Thymus (tissue), 11 donors: ENCODE data around the gene TTC7B. TPM values are rescaled to one million over a fixed set of nuclear protein-coding genes. Genes with fewer than 3 reads are reported as not detected.
"Not testable (repeated sequence)": the region's sequence is repeated elsewhere in the genome, so short reads cannot be mapped to it uniquely, and the experiment has no call there.

Experiments used
- DNase-seq, 9 donors: peaks; one replicate each; pipeline ENCODE4 v3.0.0-alpha.2; 2013; ENCODE audit warnings: low spot score in 9 of 9, low read depth in 6 of 9, missing footprints in 1 of 9
- H3K27ac ChIP-seq, 2 donors: one replicate each; pipeline ENCODE4 v1.5.1; 2013; ENCODE audit warnings: control low read depth in 1 of 2, low read depth in 1 of 2, low read length in 1 of 2, mild to moderate bottlenecking in 1 of 2, moderate library complexity in 1 of 2
- H3K27me3 ChIP-seq, 2 donors: one replicate each; pipeline ENCODE4 v1.5.1; 2013; ENCODE audit warnings: low read length in 1 of 2; ENCODE audit not compliant: control insufficient read depth in 2 of 2, insufficient read depth in 1 of 2
- H3K36me3 ChIP-seq, 2 donors: one replicate each; pipeline ENCODE4 v1.5.1; 2013; ENCODE audit warnings: low read length in 1 of 2, mild to moderate bottlenecking in 1 of 2, moderate library complexity in 1 of 2; ENCODE audit not compliant: control insufficient read depth in 2 of 2, insufficient read depth in 2 of 2
- H3K4me1 ChIP-seq, 2 donors: one replicate each; pipeline ENCODE4 v1.5.1; 2013; ENCODE audit warnings: low read length in 2 of 2; ENCODE audit not compliant: control insufficient read depth in 2 of 2, insufficient read depth in 2 of 2
- H3K4me3 ChIP-seq, 2 donors: one replicate each; pipeline ENCODE4 v1.5.1; 2013; ENCODE audit warnings: low read length in 2 of 2, control low read depth in 1 of 2, mild to moderate bottlenecking in 1 of 2
- H3K9me3 ChIP-seq, 2 donors: one replicate each; pipeline ENCODE4 v1.5.1; 2013; ENCODE audit warnings: low read length in 1 of 2, mild to moderate bottlenecking in 1 of 2; ENCODE audit not compliant: control insufficient read depth in 2 of 2, insufficient read depth in 1 of 2
- WGBS: extraction: QIAGEN DNeasy Blood & Tissue Kit; methylation state at CpG from one replicate; pipeline ENCODE4 v1.1.7; 2013; 5-methylcytosine and 5-hydroxymethylcytosine counted together
- polyA plus RNA-seq: library from polyadenylated mRNA; stranded (reverse); fragments of 200-250 nt; gene quantifications from one replicate; pipeline ENCODE4 v1.2.3, GENCODE V29; 2013
- total RNA-seq: library from RNA; stranded (reverse); fragments of 120-200 nt; gene quantifications from one replicate; pipeline ENCODE4 v1.2.4, GENCODE V29; 2013
- donor health status: healthy.

TTC7B gene
- total and polyA plus RNA-seq, 2 donors: 3.2 to 5.6 TPM

DNA sequence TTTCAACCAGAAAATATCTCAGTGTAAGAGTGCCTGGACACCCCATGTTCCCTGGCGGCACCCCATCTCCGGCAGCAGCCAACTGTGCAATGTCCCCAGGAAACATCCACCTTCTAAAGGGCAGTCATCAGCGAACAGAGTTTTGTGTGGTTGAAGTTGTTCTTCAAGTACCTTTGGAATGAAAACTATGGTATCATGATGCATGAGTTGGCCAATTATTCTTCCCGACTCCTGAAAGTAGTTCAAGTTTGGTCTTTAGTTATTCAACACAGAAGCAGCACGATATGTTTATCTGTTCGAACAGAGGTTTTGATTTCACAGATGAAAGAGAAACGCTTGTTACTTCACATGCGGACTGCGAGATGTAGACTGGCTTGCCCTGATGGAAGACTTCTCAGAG, 21.1 kb upstream of the TTC7B start:
- H3K27me3 ChIP-seq: peaks cover 0 to 7% of the 10 kb centered on the region in 2 donors
- DNase-seq: no peak
- H3K4me1 ChIP-seq: peaks cover 5 to 10% of the 10 kb centered on the region in 2 donors
- 97% methylated on average over 9 of the region's 9 CpGs for WGBS
- no peaks in the 10 kb centered on the region for H3K36me3 ChIP-seq
- no peak overlapping the region for H3K4me3 ChIP-seq
- no peak overlapping the region for H3K27ac ChIP-seq
- H3K9me3 ChIP-seq: no peaks in the 10 kb centered on the region

DNA sequence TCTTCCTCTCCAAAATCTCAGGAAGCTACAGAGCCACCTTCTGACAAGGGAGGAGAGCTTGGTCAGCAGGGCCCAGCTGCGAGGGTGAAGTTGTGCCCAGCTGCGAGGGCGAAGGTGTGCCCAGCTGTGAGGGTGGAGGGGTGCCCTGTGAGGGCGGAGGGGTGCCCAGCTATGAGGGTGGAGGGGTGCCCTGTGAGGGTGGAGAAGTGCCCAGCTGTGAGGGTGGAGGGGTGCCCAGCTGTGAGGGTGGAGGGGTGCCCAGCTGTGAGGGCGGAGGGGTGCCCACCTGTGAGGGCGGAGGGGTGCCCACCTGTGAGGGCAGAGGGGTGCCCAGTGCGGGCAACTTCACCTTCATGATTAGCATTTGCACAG, 20.4 kb upstream of the TTC7B start:
- Histone ChIP-seq H3K36me3 (no peaks in the 10 kb centered on the region), H3K4me3 (no peak overlapping the region), H3K27ac (no peak overlapping the region), H3K27me3 (peaks cover 0 to 10% of the 10 kb centered on the region in 2 donors), H3K9me3 (no peaks in the 10 kb centered on the region), H3K4me1 (peaks cover 5 to 10% of the 10 kb centered on the region in 2 donors)
- DNase-seq: no peak
- 49% methylated on average over 7 of the region's 7 CpGs for WGBS

DNA sequence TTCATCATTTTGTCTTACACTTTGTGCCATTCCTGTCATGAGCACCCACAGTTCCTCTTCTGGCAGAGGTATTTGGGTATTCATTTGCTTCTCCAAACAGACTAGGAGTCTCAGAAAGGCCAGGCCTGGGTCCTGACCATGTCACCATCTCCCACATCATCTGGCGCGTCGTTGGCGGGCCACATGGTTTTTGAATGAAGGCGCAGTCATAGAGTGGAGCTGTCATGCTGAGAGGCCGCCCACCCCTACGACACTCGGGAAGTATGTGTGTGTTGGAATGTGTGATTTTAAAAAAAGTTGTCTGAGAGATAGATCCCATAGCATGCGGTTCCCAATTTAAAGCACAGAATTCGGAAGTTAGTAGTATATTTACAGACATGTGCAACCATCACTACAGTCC, 15.6 kb upstream of the TTC7B start:
- no peak overlapping the region for H3K4me3 ChIP-seq
- H3K36me3 ChIP-seq: no peaks in the 10 kb centered on the region
- H3K27me3 ChIP-seq: peaks cover 0 to 7% of the 10 kb centered on the region in 2 donors
- H3K4me1 ChIP-seq: peaks cover 16 to 31% of the 10 kb centered on the region in 2 donors
- peaks cover 3 to 6% of the 10 kb centered on the region in 2 donors for H3K9me3 ChIP-seq
- no peak for DNase-seq
- 97% methylated on average over 10 of the region's 10 CpGs for WGBS
- no peak overlapping the region for H3K27ac ChIP-seq

DNA sequence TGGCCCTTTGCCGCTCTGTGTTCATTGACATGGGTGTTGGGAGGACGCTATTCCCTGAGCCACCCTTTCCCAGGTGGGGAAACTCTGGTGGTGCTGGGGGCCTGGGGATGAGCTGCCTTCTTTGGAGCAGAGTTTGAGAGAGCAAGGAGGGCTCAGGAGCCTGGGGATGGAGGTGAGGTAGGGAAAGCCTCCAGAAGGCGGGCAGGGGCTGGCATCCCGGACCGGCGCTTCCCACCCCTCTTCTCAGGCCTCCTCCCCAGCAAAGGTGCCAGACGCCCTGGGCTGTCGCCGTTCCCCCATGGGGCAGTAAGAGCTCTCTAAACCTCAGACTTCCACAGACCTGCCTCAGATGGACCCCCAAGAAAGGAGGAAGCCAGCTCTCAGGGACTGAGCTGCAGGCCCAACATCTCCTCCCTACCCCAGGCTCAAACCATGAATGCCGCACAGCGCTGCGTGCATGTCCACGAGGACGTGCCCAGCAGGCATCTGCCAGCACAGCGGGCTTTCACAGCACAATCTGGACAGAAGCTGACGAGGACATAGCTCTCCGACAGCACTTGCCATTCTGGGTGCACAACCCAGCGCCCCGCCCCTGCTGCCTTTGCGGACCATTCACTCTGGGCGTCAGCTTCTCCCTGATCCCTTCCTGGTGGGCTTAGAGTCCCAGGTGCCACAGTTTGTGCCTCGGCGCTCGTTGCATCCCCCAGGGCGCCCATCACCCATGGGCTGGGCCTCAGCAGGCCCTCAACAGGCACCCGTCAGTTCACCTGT, 14.9 kb upstream of the TTC7B start:
- Histone ChIP-seq H3K4me3 (no peak overlapping the region), H3K4me1 (peaks cover 11 to 24% of the 10 kb centered on the region in 2 donors), H3K9me3 (peaks cover 3 to 6% of the 10 kb centered on the region in 2 donors), H3K36me3 (no peaks in the 10 kb centered on the region), H3K27me3 (peaks cover 0 to 4% of the 10 kb centered on the region in 2 donors), H3K27ac (no peak overlapping the region)
- WGBS: 97% methylated on average over 26 of the region's 26 CpGs
- no peak for DNase-seq

DNA sequence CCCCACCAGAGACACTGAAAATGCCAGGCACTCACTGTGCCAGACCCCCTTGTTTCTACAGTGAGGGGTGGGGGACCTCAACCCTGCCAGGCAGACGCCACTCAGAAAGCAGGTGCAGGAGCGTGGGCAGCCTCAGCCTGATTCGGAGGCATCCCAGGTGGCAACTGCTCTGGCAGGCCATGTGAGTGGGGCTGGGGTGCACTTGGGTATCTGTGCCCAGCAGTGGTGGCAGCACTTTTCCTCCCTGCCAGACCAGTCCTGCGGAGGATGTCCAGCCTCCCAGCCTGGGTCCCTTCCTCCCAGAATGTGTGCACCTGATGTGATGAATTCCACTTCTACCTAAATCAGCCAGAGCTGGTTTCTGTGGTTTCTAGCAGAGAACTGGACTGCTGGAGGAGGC, 13.4 kb upstream of the TTC7B start:
- WGBS: 81% methylated on average over 4 of the region's 4 CpGs
- DNase-seq: no peak
- Histone ChIP-seq H3K27me3 (peaks cover 0 to 4% of the 10 kb centered on the region in 2 donors), H3K9me3 (peaks cover 3 to 9% of the 10 kb centered on the region in 2 donors), H3K36me3 (no peaks in the 10 kb centered on the region), H3K4me1 (peaks cover 11 to 22% of the 10 kb centered on the region in 2 donors), H3K4me3 (no peak overlapping the region), H3K27ac (no peak overlapping the region)

DNA sequence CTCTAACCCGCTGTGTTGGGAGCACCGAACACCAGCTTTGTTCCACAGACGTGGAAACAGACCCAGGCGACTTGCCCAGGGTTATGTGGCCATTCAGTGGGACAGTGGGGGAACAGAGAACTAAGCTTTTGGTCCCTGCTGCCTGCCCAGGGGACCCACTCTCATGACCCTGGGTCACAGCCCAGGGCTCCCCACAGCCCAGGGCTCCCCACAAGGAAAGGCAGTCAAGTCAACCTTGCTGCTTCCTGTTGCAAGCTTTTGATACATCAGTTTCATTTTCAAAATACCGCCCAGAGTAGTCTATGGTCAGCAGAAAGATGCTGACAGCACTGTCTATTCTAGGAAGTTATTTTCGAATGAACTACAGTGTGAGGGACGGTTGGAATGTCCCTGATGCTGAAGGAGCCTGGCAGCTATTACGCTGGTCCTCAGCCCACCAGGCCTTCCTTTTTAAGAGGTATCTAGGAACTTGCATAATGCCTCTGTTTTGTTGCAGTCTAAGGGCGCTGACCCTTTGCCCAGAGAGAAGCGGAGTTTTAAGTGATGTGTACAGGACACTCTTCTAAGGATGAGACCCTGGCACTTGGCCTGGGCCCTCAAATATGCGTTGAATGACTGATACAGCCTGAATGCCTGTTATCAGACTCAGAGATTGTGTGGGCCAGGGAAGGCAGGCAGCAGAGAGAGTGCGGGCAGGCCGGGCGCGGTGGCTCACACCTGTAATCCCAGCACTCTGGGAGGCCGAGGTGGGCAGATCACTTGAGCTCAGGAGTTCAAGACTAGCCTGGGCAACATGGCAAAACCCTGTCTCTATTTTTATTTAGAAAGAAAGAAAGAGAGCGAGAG, 12.6 kb upstream of the TTC7B start:
- peak in 2 of 9 donors; percentile 14 to 37 for DNase-seq
- Histone ChIP-seq H3K27ac (peak overlapping the region; percentile 46 to 77), H3K36me3 (no peaks in the 10 kb centered on the region), H3K9me3 (peaks cover 5 to 13% of the 10 kb centered on the region in 2 donors), H3K27me3 (peaks cover 0 to 4% of the 10 kb centered on the region in 2 donors), H3K4me1 (peaks cover 11 to 22% of the 10 kb centered on the region in 2 donors), H3K4me3 (peak overlapping the region in 1 of 2 donors; percentile 29)
- 86% methylated on average over 17 of the region's 17 CpGs for WGBS

DNA sequence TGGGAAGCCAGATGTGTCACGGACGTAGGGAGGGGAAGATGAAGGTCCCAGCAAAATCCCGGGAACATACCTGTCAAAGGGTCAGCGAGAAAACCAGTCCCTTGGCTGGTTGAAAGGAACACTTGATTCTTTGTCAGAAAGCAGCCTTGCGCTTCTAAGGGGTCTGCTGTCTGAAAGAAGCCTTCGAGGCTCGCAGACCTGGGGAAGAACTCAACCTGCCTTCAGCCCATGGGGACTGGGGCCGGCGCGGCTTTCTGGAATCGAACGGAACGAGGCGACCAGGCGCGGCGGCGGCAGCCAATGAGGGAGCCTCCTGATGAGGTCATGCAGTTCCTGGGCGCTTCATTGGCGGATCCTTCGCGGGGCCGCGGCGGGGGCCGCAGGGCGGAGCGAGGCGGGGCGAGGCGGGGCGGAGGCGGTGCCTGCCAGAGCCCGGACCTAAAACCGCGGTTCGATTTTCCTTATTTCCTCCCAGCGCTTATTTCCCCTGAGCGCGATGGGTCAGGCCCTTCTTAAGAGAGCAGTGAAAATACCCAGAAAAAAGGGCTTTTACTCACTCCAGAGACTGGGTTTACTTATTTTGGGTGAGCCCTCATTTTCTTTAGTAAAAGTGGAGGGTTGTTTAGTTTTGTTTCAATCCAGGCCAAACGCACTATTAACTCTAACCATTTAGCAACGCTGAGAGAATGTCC, 11.8 kb upstream of the TTC7B start:
- Histone ChIP-seq H3K27ac (peak overlapping the region; percentile 46 to 77), H3K27me3 (peaks cover 0 to 4% of the 10 kb centered on the region in 2 donors), H3K4me3 (peak overlapping the region; percentile 33 to 40), H3K9me3 (peaks cover 5 to 14% of the 10 kb centered on the region in 2 donors), H3K36me3 (no peaks in the 10 kb centered on the region), H3K4me1 (peaks cover 11 to 22% of the 10 kb centered on the region in 2 donors)
- DNase-seq: peak; percentile 42 to 90 (median 77)
- 5% methylated on average over 42 of the region's 42 CpGs for WGBS

DNA sequence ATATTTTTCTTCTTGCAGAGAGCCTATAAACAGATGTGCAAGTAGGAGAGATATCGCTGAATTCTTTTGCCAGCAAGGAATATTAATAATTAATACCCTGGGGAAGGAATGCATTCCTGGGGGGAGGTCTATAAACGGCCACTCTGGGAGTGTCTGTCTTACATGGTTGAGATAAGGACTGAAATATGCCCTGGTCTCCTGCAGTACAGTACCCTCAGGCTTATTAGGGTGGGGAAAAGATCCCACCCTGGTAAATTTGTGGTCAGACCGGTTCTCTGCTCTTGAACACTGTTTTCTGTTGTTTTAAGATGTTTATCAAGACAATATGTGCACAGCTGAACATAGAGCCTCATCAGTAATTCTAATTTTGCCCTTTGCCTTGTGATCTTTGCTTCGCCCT, 7.3 kb upstream of the TTC7B start:
- H3K4me1 ChIP-seq: peaks cover 9 to 13% of the 10 kb centered on the region in 2 donors
- not testable (repeated sequence) for H3K36me3 ChIP-seq, DNase-seq, H3K27ac ChIP-seq, H3K27me3 ChIP-seq, H3K4me3 ChIP-seq
- peaks cover 1 to 17% of the 10 kb centered on the region in 2 donors for H3K9me3 ChIP-seq
- WGBS: 94% methylated on average over 4 of the region's 4 CpGs
